CD4-positive, alpha-beta T cell (primary cell): Measurements from ENCODE around the gene KLHDC7A. TPM values are rescaled to one million over a fixed set of nuclear protein-coding genes. Genes with fewer than 3 reads are reported as not detected.

ENCODE experiments used
- ATAC-seq: fragments of 200-7000 bp; cut with Tn5 transposase; one replicate; pipeline ENCODE4 v1.10.0; 2022; ENCODE audit warnings: mild to moderate bottlenecking; ENCODE audit not compliant: poor library complexity
- CTCF ChIA-PET: fragments of 350-600 bp; sonication (Branson Sonifier 250); formaldehyde crosslinking; loops from one replicate; lab custom pipeline; 2021; ENCODE audit warnings: antibody characterized with exemption, inconsistent platforms; lab: Charles Lee
- POLR2A ChIA-PET: fragments of 350-600 bp; sonication (Branson Sonifier 250); formaldehyde crosslinking; loops from one replicate; lab custom pipeline; 2021; ENCODE audit warnings: antibody characterized with exemption, inconsistent platforms; lab: Charles Lee
- DNase-seq, 14 experiments: peaks; one replicate each; pipeline ENCODE4 v3.0.0-alpha.2; 2013 to 2020; ENCODE audit warnings: mixed read lengths in 2 of 14
- H3K27ac ChIP-seq, 2 donors: one replicate each; pipeline versions ENCODE4 v1.5.1 to v1.7.0; 2013; ENCODE audit warnings: low read length in 2 of 2, low read depth in 1 of 2, mild to moderate bottlenecking in 1 of 2
- H3K27me3 ChIP-seq, 2 experiments: 1 replicate in 1 of 2; 2 replicates in 1 of 2; pipeline versions ENCODE4 v1.6.1 to v1.7.0; 2013; ENCODE audit warnings: low read length in 2 of 2, control low read depth in 1 of 2, mild to moderate bottlenecking in 1 of 2, moderate library complexity in 1 of 2; ENCODE audit not compliant: insufficient read depth in 2 of 2, control insufficient read depth in 1 of 2
- H3K36me3 ChIP-seq: one replicate; pipeline ENCODE4 v1.6.1; 2013; ENCODE audit warnings: low read length, control low read depth; ENCODE audit not compliant: insufficient read depth
- H3K4me1 ChIP-seq: one replicate; pipeline ENCODE4 v1.6.1; 2013; ENCODE audit warnings: low read length, control low read depth; ENCODE audit not compliant: insufficient read depth
- H3K4me3 ChIP-seq: one replicate; pipeline ENCODE4 v1.5.1; 2013; ENCODE audit warnings: mild to moderate bottlenecking, low read length, moderate library complexity
- H3K9me3 ChIP-seq, 2 experiments: 1 replicate in 1 of 2; 2 replicates in 1 of 2; pipeline versions ENCODE4 v1.6.1 to v1.7.0; 2013; ENCODE audit warnings: low read length in 2 of 2, mild to moderate bottlenecking in 2 of 2, control low read depth in 1 of 2, moderate library complexity in 1 of 2; ENCODE audit not compliant: control insufficient read depth in 1 of 2, insufficient read depth in 1 of 2
- H3K27ac Mint-ChIP-seq: one replicate; pipeline ENCODE4 v1.8.0; 2020; ENCODE audit warnings: mixed read lengths
- H3K27me3 Mint-ChIP-seq: one replicate; pipeline ENCODE4 v1.8.0; 2021; ENCODE audit warnings: mixed read lengths
- H3K36me3 Mint-ChIP-seq: one replicate; pipeline ENCODE4 v1.8.0; 2021; ENCODE audit warnings: low read depth, mixed read lengths
- H3K4me1 Mint-ChIP-seq: one replicate; pipeline ENCODE4 v1.8.0; 2021; ENCODE audit warnings: low read depth, mixed read lengths
- H3K4me3 Mint-ChIP-seq: one replicate; pipeline ENCODE4 v1.8.0; 2020; ENCODE audit warnings: mild to moderate bottlenecking, mixed read lengths
- H3K9me3 Mint-ChIP-seq: one replicate; pipeline ENCODE4 v1.8.0; 2020; ENCODE audit warnings: mixed read lengths
- CTCF ChIP-seq: fragments of 200-600 bp; IDR thresholded peaks from one replicate; pipeline ENCODE4 v1.8.0; 2022; ENCODE audit warnings: antibody characterized with exemption, mild to moderate bottlenecking
- intact Hi-C, 2 experiments: fragments of 100-400 bp; cut with DNase I in 1 of 2; cut with micrococcal nuclease in 1 of 2; formaldehyde crosslinking; loops; one replicate each; pipeline versions ENCODE4 v1.15.1 to v1.9.0; 2023 to 2025; cut with DNase I, micrococcal nuclease
- polyA plus RNA-seq, 2 donors: library from polyadenylated mRNA; unstranded; fragments of 120-200 nt; gene quantifications; one replicate each; pipeline ENCODE4 v1.2.1, GENCODE V29; 2013
- total RNA-seq, 174 experiments: library from RNA in 2 of 174; stranded (reverse) in 2 of 174; gene quantifications; one replicate each; pipeline ENCODE4 v1.2.3 and lab custom pipeline; 2021 to 2026

The KLHDC7A gene
- total RNA-seq (not detected), total RNA-seq (lab: John Stamatoyannopoulos, UW) (0 to 1.1 (median 0) reads per million in 172 experiments)
- not detected for polyA plus RNA-seq (2013, experiment 1 of 2)
- not detected for polyA plus RNA-seq (2013, experiment 2 of 2)

DNA sequence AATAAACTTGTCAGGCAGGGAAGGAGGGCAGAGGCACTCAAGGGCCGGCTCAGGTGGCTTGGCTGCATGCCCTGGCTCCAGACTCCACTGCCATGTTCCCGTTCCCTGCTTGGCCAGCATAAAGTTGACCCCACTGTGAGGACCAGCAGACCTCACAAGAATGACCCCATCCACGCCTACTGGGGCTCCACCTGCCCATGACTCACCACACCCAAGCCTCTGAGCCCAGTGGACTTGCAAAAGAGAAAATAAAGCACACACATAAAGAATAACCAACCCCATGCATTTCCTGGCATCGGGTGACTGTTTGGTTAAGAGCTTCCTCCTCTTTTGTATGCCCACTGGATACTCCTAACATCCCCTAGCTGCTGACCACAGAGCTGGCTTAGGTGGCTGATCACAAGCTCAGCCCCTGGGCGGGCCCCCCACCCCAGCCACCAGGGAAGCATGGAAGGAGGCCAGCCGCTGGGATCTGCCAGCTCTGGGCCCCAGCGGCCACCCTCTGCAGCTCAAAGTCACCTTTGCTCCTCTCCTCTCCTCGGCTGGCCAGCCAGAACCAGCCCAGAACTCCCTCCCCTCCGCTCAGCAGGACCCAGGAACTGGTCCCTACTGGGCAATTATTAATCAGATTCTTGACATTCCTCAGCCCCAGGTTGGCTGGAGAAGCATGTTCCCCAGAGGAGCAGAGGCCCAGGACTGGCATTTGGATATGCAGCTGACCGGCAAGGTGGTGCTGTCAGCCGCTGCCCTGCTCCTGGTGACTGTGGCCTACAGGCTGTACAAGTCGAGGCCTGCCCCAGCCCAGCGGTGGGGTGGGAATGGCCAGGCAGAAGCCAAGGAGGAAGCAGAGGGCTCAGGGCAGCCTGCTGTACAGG, at the start of gene KLHDC7A:
Gene KLHDC7A, plus strand, starts transcription at position 616 of the 875 bp plus-strand sequence. Its CDS starts 52 bp downstream, at position 668.
- ATAC-seq, result no peak

GRCh38 chr1:18434041-18434440, 46.7 kb upstream of the KLHDC7A start:
- Histone ChIP-seq H3K27me3 (peaks cover 0 to 2% of the 10 kb centered on the region in 2 experiments), H3K9me3 (peaks cover 3 to 6% of the 10 kb centered on the region in 2 experiments), H3K27ac (no peak overlapping the region), H3K36me3 (no peaks in the 10 kb centered on the region), H3K4me3 (no peak overlapping the region), H3K4me1 (no peaks in the 10 kb centered on the region)
- TF ChIP-seq CTCF, result no peak
- Mint-ChIP-seq H3K27me3 (peaks cover 66% of the 10 kb centered on the region), H3K4me3 (no peak overlapping the region), H3K36me3 (no peaks in the 10 kb centered on the region), H3K4me1 (no peaks in the 10 kb centered on the region), H3K27ac (no peak overlapping the region), H3K9me3 (peaks cover 2% of the 10 kb centered on the region)
- DNase-seq (no peak), ATAC-seq (no peak)
- POLR2A ChIA-PET, result no interaction called here
- CTCF ChIA-PET, result no interaction called here
- intact Hi-C loops, result no loop called here

More for the DNA sequence above, at the start of gene KLHDC7A:
- Histone ChIP-seq H3K9me3 (peaks cover 0 to 11% of the 10 kb centered on the region in 2 experiments), H3K4me1 (peaks cover 2% of the 10 kb centered on the region), H3K36me3 (no peaks in the 10 kb centered on the region), H3K27me3 (peaks cover 7 to 9% of the 10 kb centered on the region in 2 experiments), H3K27ac (no peak within 1 kb of the TSS), H3K4me3 (no peak within 1 kb of the TSS)
- no peaks in the 10 kb centered on the region for H3K9me3 Mint-ChIP-seq
- H3K4me1 Mint-ChIP-seq, result no peaks in the 10 kb centered on the region
- intact Hi-C loops, result no loop called here
- H3K27ac Mint-ChIP-seq, result no peak within 1 kb of the TSS
- no peak for DNase-seq
- H3K27me3 Mint-ChIP-seq, result peaks cover 42% of the 10 kb centered on the region
- no peak for TF ChIP-seq CTCF
- ChIA-PET POLR2A (no interaction called here), CTCF (no interaction called here)
- no peak within 1 kb of the TSS for H3K4me3 Mint-ChIP-seq
- no peaks in the 10 kb centered on the region for H3K36me3 Mint-ChIP-seq

- H3K4me1 ChIP-seq, result no peaks in the 10 kb centered on the region
- Mint-ChIP-seq H3K27me3 (peaks cover 57% of the 10 kb centered on the region), H3K36me3 (no peaks in the 10 kb centered on the region), H3K4me1 (no peaks in the 10 kb centered on the region), H3K4me3 (no peak overlapping the region), H3K27ac (no peak overlapping the region), H3K9me3 (peaks cover 2% of the 10 kb centered on the region)
- no peak overlapping the region for H3K27ac ChIP-seq
- intact Hi-C loops, result no loop called here
- CTCF ChIA-PET, result no interaction called here
- H3K4me3 ChIP-seq, result no peak overlapping the region
- TF ChIP-seq CTCF, result no peak
- no peaks in the 10 kb centered on the region for H3K36me3 ChIP-seq
- ATAC-seq, result no peak
- POLR2A ChIA-PET, result no interaction called here
- H3K9me3 ChIP-seq, result peaks cover 7 to 15% of the 10 kb centered on the region in 2 experiments
- peaks cover 2 to 7% of the 10 kb centered on the region in 2 experiments for H3K27me3 ChIP-seq
- DNase-seq, result no peak
Observed at GRCh38 chr1:18440385-18441226, 40.1 kb upstream of the KLHDC7A start.
